T-helper 9 cell (primary cell): ENCODE measurements around the gene AGPAT3.

Experiments used
- DNase-seq: peaks from one replicate; pipeline ENCODE4 v3.0.0-alpha.2; 2020

The AGPAT3 gene

GRCh38 chr21:43938751-43939442, 73.9 kb downstream of the AGPAT3 start:
- peak; percentile 88 for DNase-seq

DNA sequence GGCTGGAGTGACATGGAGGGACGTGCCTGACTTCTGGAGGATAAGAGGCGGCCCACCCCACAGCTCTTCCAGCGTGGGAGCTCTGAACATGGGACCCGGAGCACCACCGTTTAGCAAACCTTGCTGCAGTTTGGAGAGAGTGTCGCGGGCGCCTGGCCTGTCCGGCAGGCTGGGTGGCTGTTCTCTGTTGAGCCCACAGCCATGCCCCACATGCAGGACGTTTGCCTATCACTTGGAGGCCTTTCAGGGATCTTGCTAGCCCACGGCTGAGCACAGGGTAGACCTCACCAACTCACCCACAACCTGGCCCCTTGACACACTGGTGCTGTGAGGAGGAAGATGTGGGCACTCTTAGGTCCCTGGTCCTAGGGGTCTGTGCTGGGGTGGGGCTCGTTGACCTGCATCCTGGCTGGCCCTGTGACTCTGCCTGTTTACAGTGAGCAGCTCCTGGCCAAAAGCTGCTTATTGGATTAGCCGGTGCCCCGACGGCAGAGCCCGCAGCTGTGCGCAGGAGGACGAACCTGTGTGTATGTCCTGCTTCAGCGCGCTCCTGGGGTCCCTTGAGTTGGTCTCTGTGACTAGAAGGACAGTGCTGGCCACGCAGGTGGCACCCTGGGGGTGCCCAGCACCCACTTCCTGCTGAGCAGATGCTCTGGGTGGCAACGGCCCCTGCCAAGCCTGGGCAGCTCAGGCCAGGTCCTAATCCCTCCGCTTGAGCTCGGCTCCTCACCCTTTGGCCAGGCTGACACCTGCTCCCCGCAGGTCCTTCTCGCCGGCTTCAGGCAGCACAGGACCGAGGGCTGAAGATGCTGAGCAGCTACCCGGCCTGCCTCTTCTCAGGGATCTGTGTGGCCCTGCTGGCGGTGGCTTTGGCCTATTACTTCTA, 74.7 kb downstream of the AGPAT3 start:
- DNase-seq: no peak

DNA sequence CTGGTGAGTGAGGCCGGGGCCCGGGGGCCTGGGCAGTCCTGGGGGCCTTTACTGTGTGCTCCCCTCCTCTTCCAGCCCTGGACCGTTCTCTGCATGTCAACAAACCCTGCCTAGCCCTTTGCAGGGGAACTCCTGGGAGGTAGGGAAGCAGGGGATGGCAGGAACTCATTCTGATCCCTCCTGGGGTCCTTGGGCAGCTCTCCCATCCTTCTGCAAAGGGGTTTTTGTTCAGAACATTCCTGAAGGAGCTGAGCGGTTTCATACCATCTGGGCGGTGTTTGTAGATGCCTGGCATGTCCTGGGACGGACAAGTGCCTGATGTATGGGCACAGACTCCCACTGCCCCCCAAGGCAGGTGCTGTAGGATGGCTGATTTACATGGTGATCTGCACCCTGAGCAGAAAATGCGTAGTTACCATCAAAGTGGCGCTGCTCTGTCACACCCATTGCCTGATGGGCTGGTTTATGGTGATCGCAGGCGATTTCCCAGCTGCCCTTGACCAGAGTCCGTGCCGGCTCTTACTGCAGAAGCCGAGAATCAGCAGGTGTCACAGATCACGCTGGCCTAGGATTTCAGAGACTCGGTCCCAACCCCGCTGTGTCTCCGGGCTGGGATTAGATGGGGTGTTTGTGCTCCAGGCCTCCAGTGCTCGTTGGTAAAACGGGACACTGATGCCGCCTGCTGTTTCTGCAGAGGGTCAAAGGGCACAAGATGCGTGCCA, 75.5 kb downstream of the AGPAT3 start:
- DNase-seq: no peak

- no peak for DNase-seq
Measured at GRCh38 chr21:43942201-43942600, 77.2 kb downstream of the AGPAT3 start.

DNA sequence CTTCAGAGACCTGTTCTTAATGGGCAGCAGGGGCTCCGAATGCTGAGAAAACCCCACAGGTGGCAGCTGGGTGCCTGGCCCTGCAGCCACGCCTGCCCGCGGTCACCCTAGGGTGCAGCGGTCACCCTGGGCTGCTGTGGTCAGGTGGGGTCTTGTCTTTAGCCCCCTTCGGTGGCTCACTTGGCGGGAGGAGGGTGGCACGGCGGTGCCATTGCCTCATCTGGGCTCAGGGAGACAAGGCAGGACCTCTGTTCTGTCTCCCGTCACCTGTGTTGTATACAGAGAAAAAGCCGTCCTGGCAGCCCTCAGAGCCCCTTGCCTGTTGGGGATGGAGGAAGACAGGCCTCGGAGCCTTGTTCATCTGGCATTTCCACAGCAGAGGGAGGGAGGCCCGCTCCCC, 77.6 kb downstream of the AGPAT3 start:
- DNase-seq: no peak

GRCh38 chr21:43943512-43944077, 78.6 kb downstream of the AGPAT3 start:
- no peak for DNase-seq

DNA sequence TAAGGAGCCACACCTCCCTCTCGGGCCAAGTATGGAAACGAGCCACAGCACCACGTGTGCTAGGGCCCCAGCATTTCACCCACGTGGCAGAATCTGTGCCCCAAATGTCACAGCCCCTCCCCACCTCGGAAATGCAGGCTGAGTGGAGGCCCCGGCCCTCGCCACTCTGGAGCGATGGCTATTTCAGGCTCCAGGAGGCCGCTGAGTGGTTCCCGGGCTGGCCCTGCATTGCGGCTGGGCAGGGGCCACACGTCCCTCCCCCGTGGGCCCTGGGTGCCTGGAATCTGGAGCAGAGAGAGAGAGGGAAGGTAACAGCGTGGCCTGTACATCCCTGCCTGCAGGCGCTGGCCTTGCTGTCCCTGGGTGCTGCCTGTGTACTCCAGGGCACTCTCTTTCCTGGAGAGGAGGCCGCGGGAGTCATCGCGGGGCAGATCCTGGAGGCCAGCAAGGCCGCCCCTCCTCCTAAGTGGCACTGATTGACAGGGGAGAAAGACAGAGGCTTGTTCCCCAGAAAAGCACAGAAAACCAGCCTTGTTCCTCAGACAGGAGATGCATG, 79.1 kb downstream of the AGPAT3 start:
- no peak for DNase-seq

DNA sequence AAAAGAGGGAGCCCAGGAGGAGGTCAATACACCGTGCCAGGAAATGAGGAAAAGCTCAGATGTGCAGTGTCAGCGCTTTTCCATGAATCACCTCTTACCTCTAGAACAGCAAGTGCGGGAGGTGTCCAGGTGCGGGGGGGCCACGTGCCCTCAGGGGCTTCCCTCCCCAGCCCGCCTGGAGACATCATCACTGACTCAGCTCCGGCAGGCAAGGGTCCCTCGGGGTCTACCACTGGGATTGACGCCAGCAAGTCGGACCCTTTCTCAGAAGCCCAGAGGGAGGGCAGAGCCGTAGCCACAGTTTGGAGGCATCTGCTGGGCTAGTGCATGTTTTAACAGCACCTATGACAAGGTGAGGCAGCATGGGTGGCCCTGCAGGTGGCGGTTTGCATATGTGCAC, 79.7 kb downstream of the AGPAT3 start:
- no peak for DNase-seq

DNA sequence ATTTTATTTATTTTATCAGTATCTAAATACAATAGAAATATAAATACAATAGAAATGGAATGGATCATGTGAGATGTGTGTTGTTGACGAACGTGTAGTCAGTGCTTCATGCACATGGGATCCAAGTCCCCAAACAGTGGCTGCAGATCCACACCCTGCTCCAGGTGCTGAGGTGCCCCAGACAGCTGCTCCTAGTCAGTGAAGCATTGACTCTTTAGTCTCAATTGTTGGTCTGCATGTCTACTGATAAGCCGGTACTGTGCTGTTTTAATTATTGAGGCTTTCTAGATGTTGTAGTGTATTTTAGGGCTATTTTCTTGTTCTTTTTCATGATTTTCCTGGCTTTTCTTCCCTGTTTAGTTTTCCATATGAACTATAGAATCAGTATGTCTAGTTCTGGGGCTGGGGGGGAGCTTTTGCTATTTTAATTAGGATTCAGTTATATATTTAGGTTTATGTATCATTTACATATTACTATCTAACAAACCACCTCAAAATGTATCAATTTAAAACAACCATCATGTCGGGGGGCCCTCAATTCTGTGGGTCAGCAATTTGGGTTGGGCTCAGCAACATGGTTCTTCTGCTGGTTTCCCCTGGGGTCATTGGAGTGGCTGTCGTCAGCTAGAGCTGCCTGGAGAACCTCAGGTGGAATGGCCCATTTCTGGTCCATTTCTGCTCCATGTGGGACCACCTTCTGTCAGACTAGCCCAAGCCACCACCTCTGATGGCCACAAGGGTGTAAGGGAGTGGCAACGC, 83.9 kb downstream of the AGPAT3 start:
- DNase-seq: no peak

DNA sequence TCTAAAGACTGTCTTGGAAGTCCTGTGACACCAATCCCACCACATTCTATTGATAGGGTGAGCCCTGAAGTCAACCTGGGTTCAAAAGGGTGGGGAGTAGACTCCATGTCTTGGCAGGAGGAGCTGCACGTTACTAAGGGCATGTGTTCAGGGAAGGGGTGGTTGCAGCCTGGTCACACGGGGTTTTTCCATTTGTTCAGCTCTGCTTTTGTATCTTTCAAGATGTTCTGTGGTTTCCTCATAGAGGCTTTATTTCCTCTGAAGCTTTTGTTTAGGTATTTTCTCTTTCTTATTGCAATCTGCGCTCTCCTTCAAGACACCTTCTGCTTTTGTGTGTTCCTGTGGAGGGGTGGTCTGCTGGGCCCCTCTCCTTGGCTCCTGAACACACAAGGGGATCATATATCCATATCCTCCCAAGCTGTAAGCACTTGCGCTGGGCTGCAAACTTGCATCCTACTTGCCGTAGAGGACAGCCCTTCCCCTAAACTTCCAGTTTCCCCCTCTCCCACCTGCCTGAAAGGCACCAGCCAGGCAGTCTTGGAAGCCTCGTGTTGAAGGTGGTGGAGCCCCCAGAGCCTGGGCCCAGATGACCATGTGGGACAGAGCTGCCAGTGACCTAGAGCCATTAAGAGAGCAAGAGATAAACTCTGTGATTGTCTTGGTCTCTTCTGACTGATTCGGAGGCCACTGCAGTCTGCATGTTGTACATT, 84.6 kb downstream of the AGPAT3 start:
- no peak for DNase-seq

- no peak for DNase-seq
Measured at GRCh38 chr21:43950481-43950880, 85.5 kb downstream of the AGPAT3 start.

GRCh38 chr21:43950936-43951335, 85.9 kb downstream of the AGPAT3 start:
- no peak for DNase-seq

DNA sequence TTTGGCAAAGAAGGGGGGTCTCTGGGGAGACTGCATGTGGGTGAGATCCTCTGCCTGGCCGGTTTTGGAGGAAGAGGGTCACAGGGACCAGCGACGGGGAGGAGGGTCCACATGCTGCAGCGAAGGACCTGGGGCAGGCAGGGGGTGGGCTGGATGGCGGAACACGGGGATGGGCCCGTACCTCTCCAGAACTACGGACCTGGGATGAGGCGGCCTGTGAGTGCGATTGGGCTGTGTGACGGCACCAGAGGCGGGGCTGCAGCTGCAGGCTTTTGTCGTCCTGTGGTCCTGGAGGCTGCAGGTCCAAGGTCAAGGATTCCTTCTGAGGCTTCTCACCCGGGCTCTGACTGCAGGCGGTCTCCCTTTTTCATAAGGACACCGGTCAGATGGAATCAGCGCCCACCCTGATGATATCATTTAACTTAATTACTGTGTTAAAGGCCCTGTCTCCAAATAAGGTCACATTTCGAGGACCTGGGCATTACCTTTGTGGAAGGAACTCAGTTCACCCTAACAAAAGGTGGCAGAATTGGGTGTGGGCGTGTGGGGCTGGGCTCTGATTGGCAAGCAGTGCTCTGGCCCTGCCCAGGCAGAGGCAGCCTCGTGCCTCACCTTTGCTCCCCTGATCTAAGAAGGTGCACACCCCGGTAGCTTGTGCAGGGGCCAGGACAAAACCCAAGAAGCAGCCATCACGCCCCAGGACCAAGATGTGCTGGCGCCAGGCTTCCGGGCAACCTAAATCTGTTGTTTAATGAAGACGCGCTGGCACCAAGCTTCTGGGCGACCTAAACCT, 87.1 kb downstream of the AGPAT3 start:
- no peak for DNase-seq

GRCh38 chr21:43953021-43953420, 88.0 kb downstream of the AGPAT3 start:
- DNase-seq: no peak

- DNase-seq: no peak
Measured at GRCh38 chr21:43954042-43954441, 89.0 kb downstream of the AGPAT3 start.

GRCh38 chr21:43954896-43955295, 89.9 kb downstream of the AGPAT3 start:
- no peak for DNase-seq

DNA sequence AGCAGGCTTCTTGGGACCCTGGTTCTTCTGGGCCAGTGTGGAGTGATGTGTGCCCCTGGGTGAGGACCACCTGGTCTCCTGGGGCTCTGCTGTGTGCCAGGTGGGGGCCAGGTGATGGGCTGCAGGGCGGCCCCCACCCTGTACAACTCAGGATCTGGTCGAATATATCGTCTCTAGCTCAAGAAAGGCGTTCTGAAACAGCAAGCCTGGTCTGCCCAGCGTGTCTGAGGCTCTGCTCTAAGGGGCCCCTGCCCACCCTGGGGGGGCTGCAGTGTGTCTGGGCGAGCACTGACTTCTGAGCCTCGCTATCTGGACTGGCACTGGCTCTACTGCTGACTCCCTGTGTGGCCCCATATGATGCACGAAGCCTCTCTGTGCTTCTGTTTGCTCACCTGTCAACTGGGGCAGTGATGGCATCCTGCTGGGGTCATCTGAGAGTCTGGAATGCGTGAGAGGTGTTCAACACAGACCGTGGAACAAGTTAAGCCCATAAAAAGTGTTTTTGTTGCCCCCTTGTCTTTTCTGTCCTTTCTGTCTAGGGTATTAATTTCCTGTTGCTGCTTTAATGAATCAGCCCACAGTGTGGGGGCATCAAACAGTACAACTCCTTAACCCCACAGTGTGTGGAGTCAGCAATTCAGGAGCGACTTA, 91.1 kb downstream of the AGPAT3 start:
- no peak for DNase-seq

GRCh38 chr21:43956670-43957035, 91.6 kb downstream of the AGPAT3 start:
- no peak for DNase-seq

DNA sequence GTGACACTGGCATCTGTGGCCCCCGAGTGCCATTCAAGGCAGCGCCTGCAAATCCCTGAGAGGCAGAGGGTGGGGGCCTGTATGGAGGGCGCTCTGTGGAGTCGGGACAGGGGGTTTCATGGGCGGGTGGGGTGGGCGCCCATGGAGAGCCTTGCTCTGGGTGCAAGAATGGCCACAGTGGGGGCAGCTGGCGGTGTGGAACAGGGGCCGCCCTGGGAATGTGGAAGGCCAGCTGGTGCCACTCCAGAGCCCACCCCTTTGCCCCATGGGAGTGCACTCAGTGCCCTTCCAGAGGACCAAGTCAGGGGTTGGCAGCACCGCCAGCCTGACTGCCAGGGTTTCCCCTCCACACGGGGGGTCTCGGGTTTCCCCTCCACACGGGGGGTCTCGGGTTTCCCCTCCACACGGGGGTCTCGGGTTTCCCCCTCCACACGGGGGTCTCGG, 92.1 kb downstream of the AGPAT3 start:
- no peak for DNase-seq
